ENCODE results near the gene ADGRB2.

DNA sequence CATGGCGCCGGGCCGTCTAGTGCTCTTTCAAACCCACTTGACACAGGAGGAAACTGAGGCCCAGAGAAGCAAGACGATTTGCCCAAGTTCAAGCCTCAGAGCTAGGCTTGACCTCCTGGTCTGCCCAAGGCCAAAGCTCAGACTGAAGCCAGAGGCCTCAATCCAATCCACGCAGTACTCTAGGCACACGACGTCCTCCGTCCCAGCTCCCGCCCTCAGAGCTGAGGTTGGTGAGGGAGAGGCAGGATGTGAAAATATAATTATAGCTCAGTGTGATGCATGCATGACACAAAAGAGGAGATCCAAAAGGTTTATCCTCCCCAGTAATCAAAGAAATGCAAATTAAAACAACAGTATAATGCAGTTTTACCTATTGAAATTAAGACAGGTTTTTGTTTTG is 15.5 kb upstream of the ADGRB2 start:
- TF ChIP-seq, protein P1, sequence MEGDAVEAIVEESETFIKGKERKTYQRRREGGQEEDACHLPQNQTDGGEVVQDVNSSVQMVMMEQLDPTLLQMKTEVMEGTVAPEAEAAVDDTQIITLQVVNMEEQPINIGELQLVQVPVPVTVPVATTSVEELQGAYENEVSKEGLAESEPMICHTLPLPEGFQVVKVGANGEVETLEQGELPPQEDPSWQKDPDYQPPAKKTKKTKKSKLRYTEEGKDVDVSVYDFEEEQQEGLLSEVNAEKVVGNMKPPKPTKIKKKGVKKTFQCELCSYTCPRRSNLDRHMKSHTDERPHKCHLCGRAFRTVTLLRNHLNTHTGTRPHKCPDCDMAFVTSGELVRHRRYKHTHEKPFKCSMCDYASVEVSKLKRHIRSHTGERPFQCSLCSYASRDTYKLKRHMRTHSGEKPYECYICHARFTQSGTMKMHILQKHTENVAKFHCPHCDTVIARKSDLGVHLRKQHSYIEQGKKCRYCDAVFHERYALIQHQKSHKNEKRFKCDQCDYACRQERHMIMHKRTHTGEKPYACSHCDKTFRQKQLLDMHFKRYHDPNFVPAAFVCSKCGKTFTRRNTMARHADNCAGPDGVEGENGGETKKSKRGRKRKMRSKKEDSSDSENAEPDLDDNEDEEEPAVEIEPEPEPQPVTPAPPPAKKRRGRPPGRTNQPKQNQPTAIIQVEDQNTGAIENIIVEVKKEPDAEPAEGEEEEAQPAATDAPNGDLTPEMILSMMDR (IDR thresholded peaks at IDR 0.05), result no peak
- TF ChIP-seq EP300 (IDR thresholded peaks at IDR 0.05) (no peak), POLR2AphosphoS5 (IDR thresholded peaks at IDR 0.05) (no peak), POLR2A (IDR thresholded peaks at IDR 0.05) (no peak)

Data from sigmoid colon (tissue), 4 donors.